KOPT-K1 (cell line): ENCODE data around the gene VPS37B.

ENCODE experiments used
- H3K27ac ChIP-seq: fragments of 200-600 bp; sonication (generic); 2 replicates; pipeline ENCODE4 v1.5.1; 2016; ENCODE audit warnings: antibody characterized with exemption, mild to moderate bottlenecking, low read depth, low read length; ENCODE audit not compliant: poor library complexity, severe bottlenecking
- H3K36me3 ChIP-seq: fragments of 200-600 bp; sonication (generic); 2 replicates; pipeline ENCODE4 v1.5.1; 2017; ENCODE audit warnings: antibody characterized with exemption, mild to moderate bottlenecking, low read length, moderate library complexity; ENCODE audit not compliant: insufficient read depth
- H3K9me3 ChIP-seq: fragments of 200-600 bp; sonication (generic); 2 replicates; pipeline ENCODE4 v1.5.1; 2017; ENCODE audit warnings: antibody characterized with exemption, low read length, mild to moderate bottlenecking; ENCODE audit not compliant: insufficient read depth, poor library complexity, severe bottlenecking

The VPS37B gene

GRCh38 chr12:122858591-122859302 is 37.2 kb downstream of the VPS37B start:
- Histone ChIP-seq H3K9me3 (no peaks in the 10 kb centered on the region), H3K27ac (no peak overlapping the region), H3K36me3 (peaks cover 90% of the 10 kb centered on the region)

GRCh38 chr12:122858171-122858570 is 37.8 kb downstream of the VPS37B start:
- peaks cover 84% of the 10 kb centered on the region for H3K36me3 ChIP-seq
- H3K9me3 ChIP-seq, result no peaks in the 10 kb centered on the region
- no peak overlapping the region for H3K27ac ChIP-seq

GRCh38 chr12:122856999-122857671 is 38.8 kb downstream of the VPS37B start:
- H3K27ac ChIP-seq, result no peak overlapping the region
- no peaks in the 10 kb centered on the region for H3K9me3 ChIP-seq
- peaks cover 84% of the 10 kb centered on the region for H3K36me3 ChIP-seq

GRCh38 chr12:122855928-122856831 is 39.7 kb downstream of the VPS37B start:
- H3K27ac ChIP-seq, result no peak overlapping the region
- no peaks in the 10 kb centered on the region for H3K9me3 ChIP-seq
- peaks cover 82% of the 10 kb centered on the region for H3K36me3 ChIP-seq

- Histone ChIP-seq H3K36me3 (peaks cover 78% of the 10 kb centered on the region), H3K27ac (no peak overlapping the region), H3K9me3 (no peaks in the 10 kb centered on the region)
Observed at GRCh38 chr12:122855071-122855829, 40.7 kb downstream of the VPS37B start.

GRCh38 chr12:122854554-122854953 is 41.4 kb downstream of the VPS37B start:
- peaks cover 76% of the 10 kb centered on the region for H3K36me3 ChIP-seq
- H3K9me3 ChIP-seq, result no peaks in the 10 kb centered on the region
- no peak overlapping the region for H3K27ac ChIP-seq

GRCh38 chr12:122853582-122854245 is 42.2 kb downstream of the VPS37B start:
- Histone ChIP-seq H3K9me3 (no peaks in the 10 kb centered on the region), H3K27ac (no peak overlapping the region), H3K36me3 (peaks cover 68% of the 10 kb centered on the region)

GRCh38 chr12:122852336-122853275 is 43.3 kb downstream of the VPS37B start:
- Histone ChIP-seq H3K9me3 (no peaks in the 10 kb centered on the region), H3K27ac (no peak overlapping the region), H3K36me3 (peaks cover 57% of the 10 kb centered on the region)

- Histone ChIP-seq H3K27ac (no peak overlapping the region), H3K36me3 (peaks cover 50% of the 10 kb centered on the region)
Observed at GRCh38 chr12:122851820-122852219, 44.1 kb downstream of the VPS37B start.

GRCh38 chr12:122850695-122851350 is 45.1 kb downstream of the VPS37B start:
- Histone ChIP-seq H3K9me3 (no peaks in the 10 kb centered on the region), H3K27ac (no peak overlapping the region), H3K36me3 (peaks cover 41% of the 10 kb centered on the region)

More at GRCh38 chr12:122851820-122852219, 44.1 kb downstream of the VPS37B start:
- no peaks in the 10 kb centered on the region for H3K9me3 ChIP-seq

- peaks cover 33% of the 10 kb centered on the region for H3K36me3 ChIP-seq
- H3K27ac ChIP-seq, result no peak overlapping the region
- no peaks in the 10 kb centered on the region for H3K9me3 ChIP-seq
Observed at GRCh38 chr12:122850048-122850445, 45.9 kb downstream of the VPS37B start.

GRCh38 chr12:122849352-122850047 is 46.4 kb downstream of the VPS37B start:
- H3K36me3 ChIP-seq, result peaks cover 28% of the 10 kb centered on the region; the same call in 1 of the 2 replicates
- H3K27ac ChIP-seq, result no peak overlapping the region
- no peaks in the 10 kb centered on the region for H3K9me3 ChIP-seq
